ENCODE measurements around the gene F2RL2. TPM values are rescaled to one million over a fixed set of nuclear protein-coding genes. Genes with fewer than 3 reads are reported as not detected.

F2RL2 gene
- total and polyA plus RNA-seq, 2 of the 4 experiments (the other 2 are of a cell fraction): 21.7 to 32.8 TPM

DNA sequence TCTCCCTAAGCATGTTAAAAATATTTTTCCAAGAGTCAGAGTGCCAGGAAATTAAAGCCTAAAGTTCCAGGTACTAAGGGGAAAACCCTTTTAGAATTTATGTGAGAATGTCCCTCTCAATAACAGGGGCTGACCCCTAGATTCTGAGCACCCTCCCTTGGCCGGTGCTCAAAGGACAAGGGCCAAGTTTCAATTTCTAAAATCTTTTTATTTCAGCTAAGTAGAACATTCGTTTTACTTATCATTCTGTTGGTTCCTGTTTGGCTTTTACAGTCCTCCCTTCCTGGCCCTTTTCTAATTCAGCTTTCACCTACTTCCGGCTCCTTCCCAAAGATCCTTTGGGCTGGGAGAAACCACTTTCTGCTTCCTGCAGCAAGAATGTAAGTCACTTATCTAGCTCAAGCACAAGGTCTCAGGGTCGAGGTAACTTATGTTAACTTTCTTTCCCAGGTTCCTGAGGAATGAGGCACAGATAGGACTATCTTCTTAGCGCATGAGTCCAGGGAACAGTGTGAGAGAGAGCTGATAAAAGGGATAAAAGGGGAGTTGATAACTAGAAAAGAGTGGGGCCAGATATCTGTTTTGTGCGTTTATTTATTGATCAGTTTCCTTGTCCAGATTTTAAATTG, 34.6 kb upstream of the F2RL2 start (continued):
- TF ChIP-seq, protein P1, sequence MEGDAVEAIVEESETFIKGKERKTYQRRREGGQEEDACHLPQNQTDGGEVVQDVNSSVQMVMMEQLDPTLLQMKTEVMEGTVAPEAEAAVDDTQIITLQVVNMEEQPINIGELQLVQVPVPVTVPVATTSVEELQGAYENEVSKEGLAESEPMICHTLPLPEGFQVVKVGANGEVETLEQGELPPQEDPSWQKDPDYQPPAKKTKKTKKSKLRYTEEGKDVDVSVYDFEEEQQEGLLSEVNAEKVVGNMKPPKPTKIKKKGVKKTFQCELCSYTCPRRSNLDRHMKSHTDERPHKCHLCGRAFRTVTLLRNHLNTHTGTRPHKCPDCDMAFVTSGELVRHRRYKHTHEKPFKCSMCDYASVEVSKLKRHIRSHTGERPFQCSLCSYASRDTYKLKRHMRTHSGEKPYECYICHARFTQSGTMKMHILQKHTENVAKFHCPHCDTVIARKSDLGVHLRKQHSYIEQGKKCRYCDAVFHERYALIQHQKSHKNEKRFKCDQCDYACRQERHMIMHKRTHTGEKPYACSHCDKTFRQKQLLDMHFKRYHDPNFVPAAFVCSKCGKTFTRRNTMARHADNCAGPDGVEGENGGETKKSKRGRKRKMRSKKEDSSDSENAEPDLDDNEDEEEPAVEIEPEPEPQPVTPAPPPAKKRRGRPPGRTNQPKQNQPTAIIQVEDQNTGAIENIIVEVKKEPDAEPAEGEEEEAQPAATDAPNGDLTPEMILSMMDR (conservative IDR thresholded peaks at IDR 0.05; ENCODE audit: low read depth, low read length): no peak

DNA sequence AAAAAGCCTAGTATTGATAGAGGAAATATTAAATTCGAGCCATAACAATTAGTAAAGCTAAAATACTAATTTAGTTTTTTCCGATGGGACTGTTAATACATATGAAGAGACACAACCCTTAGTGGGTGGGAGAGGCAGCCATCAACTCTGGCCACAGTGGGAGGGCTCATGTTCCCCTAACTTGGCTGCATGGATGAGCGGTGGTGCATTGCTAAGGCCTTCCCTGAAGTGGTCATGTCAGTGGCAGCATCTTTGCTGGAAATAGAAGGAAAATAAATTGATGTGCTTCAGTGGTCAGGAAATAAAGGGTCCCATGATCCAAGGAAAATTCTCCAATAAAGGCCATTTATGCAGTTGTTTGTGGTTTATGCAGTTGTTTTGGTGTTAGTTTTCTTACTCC, 33.9 kb upstream of the F2RL2 start:
- BruUV-seq (replicated peaks): no TSS peak
- Histone ChIP-seq H3K27me3 (ENCODE audit: control insufficient read depth, insufficient read depth, low read length) (no peaks in the 10 kb centered on the region), H2AK5ac (ENCODE audit: low read depth, low read length) (0 out of 2 replicates have a peak overlapping the region, but pooled peaks have one; percentile 7), H3K9me1 (ENCODE audit: insufficient read depth, low read length) (no peaks in the 10 kb centered on the region), H3K18ac (ENCODE audit: low read depth, low read length) (no peak overlapping the region), H3K27ac (ENCODE audit: insufficient read depth, low read length) (no peak overlapping the region), H2BK20ac (ENCODE audit: low read depth, low read length) (0 out of 2 replicates have a peak overlapping the region, but pooled peaks have one; percentile 3), H3K79me1 (ENCODE audit: low read depth in 1 of 2, low read length in 2 of 2) (no peaks in the 10 kb centered on the region), H3K9me3 (ENCODE audit: control insufficient read depth, insufficient read depth, low read length) (no peaks in the 10 kb centered on the region), H2BK120ac (ENCODE audit: low read depth, low read length) (no peak overlapping the region), H4K5ac (ENCODE audit: low read depth, low read length) (no peak overlapping the region), H3K23ac (ENCODE audit: low read depth, low read length) (no peak overlapping the region), H2AK9ac (replicated peaks; ENCODE audit: low read depth, low read length, poor library complexity) (no peak overlapping the region), H3K4me1 (ENCODE audit: control insufficient read depth, insufficient read depth, low read length) (peaks cover 4% of the 10 kb centered on the region; the same call in 1 of the 2 replicates), H2BK15ac (ENCODE audit: low read depth, low read length) (no peak overlapping the region), H4K91ac (ENCODE audit: insufficient read depth, low read depth, low read length) (no peak overlapping the region), H3K4me2 (ENCODE audit: low read depth, low read length) (no peak overlapping the region), H3K36me3 (ENCODE audit: control insufficient read depth, insufficient read depth, low read length) (no peaks in the 10 kb centered on the region), H3K14ac (replicated peaks; ENCODE audit: low read depth, low read length) (no peak overlapping the region), H4K20me1 (ENCODE audit: insufficient read depth, low read length) (no peaks in the 10 kb centered on the region), H2AFZ (replicated peaks; ENCODE audit: low read length, poor library complexity) (no peak overlapping the region), H3K9ac (ENCODE audit: low read depth, low read length) (no peak overlapping the region), H3K4me3 (ENCODE audit: insufficient read depth, low read depth, low read length) (no peak overlapping the region), H3K56ac (ENCODE audit: extremely low read depth, insufficient read depth, low read length) (no peak overlapping the region), H4K8ac (ENCODE audit: low read depth in 2 of 2, low read length in 2 of 2) (no peak overlapping the region), H3K4ac (ENCODE audit: low read depth, low read length) (peak overlapping the region; percentile 37; the same call in 1 of the 2 replicates), H2BK5ac (ENCODE audit: low read depth, low read length, poor library complexity, severe bottlenecking) (no peak overlapping the region)
- POLR2A ChIA-PET (ENCODE audit: unreplicated experiment): no interaction called here
- ATAC-seq (ENCODE audit: low read depth) (no peak), DNase-seq (no peak)
- intact Hi-C loops (cut with micrococcal nuclease): no loop called here
- WGBS, 2 experiments (ENCODE audit: extremely low coverage in 2 of 2, insufficient read length in 1 of 2): 100% methylated on average over 1 of the region's 3 CpGs; no CpG with 5 or more reads in 1 of the 2 experiments
- dilution Hi-C loops (cut with HindIII; ENCODE audit: low sequenced_read_pairs, unreplicated experiment): no loop called here
- in situ Hi-C loops (cut with MboI; ENCODE audit: low sequenced_read_pairs): no loop called here
- CTCF ChIA-PET: interaction anchor here (0.6 kb wide), 1 partner anchor 1281 kb away, joined by 5 read pairs; no protein-coding TSS in a partner anchor
- TF ChIP-seq, protein P2, sequence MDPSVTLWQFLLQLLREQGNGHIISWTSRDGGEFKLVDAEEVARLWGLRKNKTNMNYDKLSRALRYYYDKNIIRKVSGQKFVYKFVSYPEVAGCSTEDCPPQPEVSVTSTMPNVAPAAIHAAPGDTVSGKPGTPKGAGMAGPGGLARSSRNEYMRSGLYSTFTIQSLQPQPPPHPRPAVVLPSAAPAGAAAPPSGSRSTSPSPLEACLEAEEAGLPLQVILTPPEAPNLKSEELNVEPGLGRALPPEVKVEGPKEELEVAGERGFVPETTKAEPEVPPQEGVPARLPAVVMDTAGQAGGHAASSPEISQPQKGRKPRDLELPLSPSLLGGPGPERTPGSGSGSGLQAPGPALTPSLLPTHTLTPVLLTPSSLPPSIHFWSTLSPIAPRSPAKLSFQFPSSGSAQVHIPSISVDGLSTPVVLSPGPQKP (IDR thresholded peaks at IDR 0.05; ENCODE audit: borderline replicate concordance, low read depth, low read length): no peak
- TF ChIP-seq CHD1 (IDR thresholded peaks at IDR 0.05; ENCODE audit: low read depth, low read length) (no peak), FOS (IDR thresholded peaks at IDR 0.05; ENCODE audit: low read depth, low read length) (no peak), MAFK (IDR thresholded peaks at IDR 0.05; ENCODE audit: low read depth, low read length) (no peak), SMC3 (IDR thresholded peaks at IDR 0.05; ENCODE audit: low read depth, low read length) (no peak), MAZ (IDR thresholded peaks at IDR 0.05; ENCODE audit: borderline replicate concordance, low read depth, low read length) (no peak), RCOR1 (IDR thresholded peaks at IDR 0.05; ENCODE audit: insufficient replicate concordance, low read length) (no peak), NFE2L2 (IDR thresholded peaks at IDR 0.05; ENCODE audit: low read depth, low read length) (no peak), MXI1 (IDR thresholded peaks at IDR 0.05; ENCODE audit: borderline replicate concordance, low read depth, low read length) (no peak), BHLHE40 (IDR thresholded peaks at IDR 0.05; ENCODE audit: low read depth, low read length) (no peak)
- TF ChIP-seq, protein P3, sequence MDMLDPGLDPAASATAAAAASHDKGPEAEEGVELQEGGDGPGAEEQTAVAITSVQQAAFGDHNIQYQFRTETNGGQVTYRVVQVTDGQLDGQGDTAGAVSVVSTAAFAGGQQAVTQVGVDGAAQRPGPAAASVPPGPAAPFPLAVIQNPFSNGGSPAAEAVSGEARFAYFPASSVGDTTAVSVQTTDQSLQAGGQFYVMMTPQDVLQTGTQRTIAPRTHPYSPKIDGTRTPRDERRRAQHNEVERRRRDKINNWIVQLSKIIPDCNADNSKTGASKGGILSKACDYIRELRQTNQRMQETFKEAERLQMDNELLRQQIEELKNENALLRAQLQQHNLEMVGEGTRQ (IDR thresholded peaks at IDR 0.05; ENCODE audit: low read depth, low read length): no peak

Data from IMR-90 (cell line).